ENCODE measurements around the gene PRL.

The PRL gene

GRCh38 chr6:22318404-22318803 is 21.6 kb upstream of the PRL start:
- TF ChIP-seq ZFX (IDR thresholded peaks at IDR 0.05; ENCODE audit: borderline replicate concordance): no peak
- TF ChIP-seq CTCF (IDR thresholded peaks at IDR 0.05): no peak
- no peak overlapping the region for H3K27ac ChIP-seq

- peak overlapping the region; percentile 99 for H3K27ac ChIP-seq
Measured at GRCh38 chr6:22313796-22314195, 17.0 kb upstream of the PRL start.

GRCh38 chr6:22308939-22309338 is 12.1 kb upstream of the PRL start:
- no peak overlapping the region for H3K27ac ChIP-seq
- no peak for TF ChIP-seq ZFX (IDR thresholded peaks at IDR 0.05; ENCODE audit: borderline replicate concordance)
- TF ChIP-seq CTCF (IDR thresholded peaks at IDR 0.05): no peak

More at GRCh38 chr6:22313796-22314195, 17.0 kb upstream of the PRL start:
- TF ChIP-seq ZFX (IDR thresholded peaks at IDR 0.05; ENCODE audit: borderline replicate concordance) (no peak), CTCF (IDR thresholded peaks at IDR 0.05) (no peak)

GRCh38 chr6:22306741-22307466 is 10.1 kb upstream of the PRL start:
- no peak overlapping the region for H3K27ac ChIP-seq
- no peak for TF ChIP-seq ZFX (IDR thresholded peaks at IDR 0.05; ENCODE audit: borderline replicate concordance)
- no peak for TF ChIP-seq CTCF (IDR thresholded peaks at IDR 0.05)

- TF ChIP-seq CTCF (IDR thresholded peaks at IDR 0.05) (no peak), ZFX (IDR thresholded peaks at IDR 0.05; ENCODE audit: borderline replicate concordance) (no peak)
- no peak overlapping the region for H3K27ac ChIP-seq
Measured at GRCh38 chr6:22302838-22303237, 6.0 kb upstream of the PRL start.

- H3K27ac ChIP-seq: no peak overlapping the region
- TF ChIP-seq CTCF (IDR thresholded peaks at IDR 0.05) (no peak), ZFX (IDR thresholded peaks at IDR 0.05; ENCODE audit: borderline replicate concordance) (no peak)
Measured at GRCh38 chr6:22300273-22300998, 3.6 kb upstream of the PRL start.

GRCh38 chr6:22298475-22298890 is 1.6 kb upstream of the PRL start:
- no peak overlapping the region for H3K27ac ChIP-seq
- TF ChIP-seq CTCF (IDR thresholded peaks at IDR 0.05) (no peak), ZFX (IDR thresholded peaks at IDR 0.05; ENCODE audit: borderline replicate concordance) (no peak)

Measured in 22Rv1 (cell line).